K562 (cell line): ENCODE measurements around the gene CISD3. TPM values are rescaled to one million over a fixed set of nuclear protein-coding genes. Genes with fewer than 3 reads are reported as not detected.

Source experiments
- ARID3A ChIP-seq: IDR thresholded peaks from 2 replicates; pipeline ENCODE4 v1.6.1; 2012; ENCODE audit warnings: low read depth, low read length, improper control_type of control experiment, borderline replicate concordance
- BRCA1 ChIP-seq, 2 experiments: fragments of 450-650 bp in 1 of 2; sonication (generic) in 1 of 2; formaldehyde crosslinking in 1 of 2; IDR thresholded peaks; 2 replicates each; pipeline versions ENCODE4 v1.5.0 to v1.6.1; 2017 to 2020; ENCODE audit warnings: mild to moderate bottlenecking in 1 of 2, missing genetic modification reagents in 1 of 2
- CHD2 ChIP-seq: IDR thresholded peaks from 2 replicates; pipeline ENCODE4 v1.6.1; 2011; ENCODE audit warnings: low read depth, low read length
- DEAF1 ChIP-seq: fragments of 450-650 bp; formaldehyde crosslinking; IDR thresholded peaks from 2 replicates; pipeline ENCODE4 v1.4.0; 2020; ENCODE audit warnings: mild to moderate bottlenecking, moderate library complexity
- FOXA3 ChIP-seq, 2 experiments: fragments of 450-650 bp in 1 of 2; sonication (generic) in 1 of 2; formaldehyde crosslinking; IDR thresholded peaks in 1 of 2; conservative IDR thresholded peaks in 1 of 2; 2 replicates each; pipeline versions ENCODE4 v1.4.0 to v1.8.0; 2020 to 2022; ENCODE audit warnings: mild to moderate bottlenecking in 2 of 2, missing genetic modification reagents in 1 of 2
- GABPB1 ChIP-seq: sonication (generic); formaldehyde crosslinking; IDR thresholded peaks from 2 replicates; pipeline ENCODE4 v1.8.0; 2022; ENCODE audit warnings: mild to moderate bottlenecking, missing genetic modification reagents
- GTF2A2 ChIP-seq: IDR thresholded peaks from 2 replicates; pipeline ENCODE4 v1.6.1; 2016; ENCODE audit warnings: mild to moderate bottlenecking, missing genetic modification characterization, missing compliant biosample characterization
- HDGF ChIP-seq: fragments of 450-650 bp; IDR thresholded peaks from 2 replicates; pipeline ENCODE4 v1.6.1; 2016
- HMGN3 ChIP-seq: IDR thresholded peaks from 2 replicates; pipeline ENCODE4 v1.6.1; 2011; ENCODE audit warnings: borderline replicate concordance, low read depth, mild to moderate bottlenecking, mixed read lengths, low read length; ENCODE audit not compliant: insufficient read length; ENCODE audit errors: extremely low read depth
- KLF6 ChIP-seq: fragments of 250-450 bp; sonication (Bioruptor Pico); IDR thresholded peaks from 2 replicates; pipeline ENCODE4 v1.4.0; 2020; ENCODE audit warnings: mild to moderate bottlenecking, moderate library complexity, borderline replicate concordance
- MECOM ChIP-seq: fragments of 250-450 bp; sonication (Bioruptor Pico); IDR thresholded peaks from 2 replicates; pipeline ENCODE4 v1.8.0; 2022; ENCODE audit warnings: inconsistent platforms
- SMAD1 ChIP-seq: fragments of 150-350 bp; IDR thresholded peaks from 2 replicates; pipeline ENCODE4 v1.6.1; 2014; ENCODE audit warnings: low read length, low read depth; ENCODE audit not compliant: partially characterized antibody
- STAT5B ChIP-seq: fragments of 250-450 bp; sonication (Bioruptor Pico); IDR thresholded peaks from 2 replicates; pipeline ENCODE4 v1.8.0; 2021; ENCODE audit warnings: mild to moderate bottlenecking, inconsistent platforms
- ZBTB7A ChIP-seq: IDR thresholded peaks from 2 replicates; pipeline ENCODE4 v1.6.1; 2011; ENCODE audit warnings: low read depth, mild to moderate bottlenecking, low read length, moderate library complexity, borderline replicate concordance; ENCODE audit not compliant: control insufficient read depth
- ZEB2 ChIP-seq: fragments of 450-650 bp; IDR thresholded peaks from 2 replicates; pipeline ENCODE4 v1.6.1; 2016
- ZNF184 ChIP-seq: sonication (generic); formaldehyde crosslinking; IDR thresholded peaks from 2 replicates; pipeline ENCODE4 v1.5.0; 2020; ENCODE audit warnings: missing genetic modification reagents
- polyA plus RNA-seq, 8 experiments: library from polyadenylated mRNA; depleted of rRNA in 4 of 8; stranded (reverse) in 5 of 8; unstranded in 3 of 8; fragments of >200 nt; fragmentation: Nextera tagmentation in 2 of 8; fragmentation: Illumina TruSeq in 1 of 8; extraction: Ambion mirVana in 2 of 8; extraction: Trizol in 1 of 8; gene quantifications; 2 replicates each; pipeline versions ENCODE4 v1.2.1 to v1.2.3, GENCODE V29; 2011 to 2014; ENCODE audit warnings: inconsistent platforms in 1 of 8, missing spikeins in 1 of 8
- total RNA-seq, 7 experiments: library from RNA; depleted of rRNA in 6 of 7; stranded (reverse); fragments of >200 nt in 6 of 7; fragmentation: Illumina TruSeq in 2 of 7; extraction: Trizol in 2 of 7; gene quantifications; 2 replicates each; pipeline versions ENCODE4 v1.2.1 to v1.2.3, GENCODE V29; 2011 to 2021; ENCODE audit warnings: low replicate concordance in 1 of 7
- TF ChIP-seq, protein P1 (sequence below): fragments of 450-650 bp; IDR thresholded peaks from 2 replicates; pipeline ENCODE4 v1.6.1; 2017; ENCODE audit warnings: antibody characterized with exemption
- TF ChIP-seq, protein P2 (sequence below): sonication (generic); formaldehyde crosslinking; IDR thresholded peaks from 2 replicates; pipeline ENCODE4 v1.8.0; 2022; ENCODE audit warnings: missing genetic modification reagents, mild to moderate bottlenecking, moderate library complexity, borderline replicate concordance
- TF ChIP-seq, protein P3 (sequence below): fragments of 450-650 bp; IDR thresholded peaks from 2 replicates; pipeline ENCODE4 v1.7.0; 2016; ENCODE audit warnings: borderline replicate concordance

CISD3 gene
- total and polyA plus RNA-seq, 9 of the 15 experiments (the other 6 are each of a cell fraction or from before 2014, with no cell fraction given): 5.0 to 60.7 (median 15.7) TPM

DNA sequence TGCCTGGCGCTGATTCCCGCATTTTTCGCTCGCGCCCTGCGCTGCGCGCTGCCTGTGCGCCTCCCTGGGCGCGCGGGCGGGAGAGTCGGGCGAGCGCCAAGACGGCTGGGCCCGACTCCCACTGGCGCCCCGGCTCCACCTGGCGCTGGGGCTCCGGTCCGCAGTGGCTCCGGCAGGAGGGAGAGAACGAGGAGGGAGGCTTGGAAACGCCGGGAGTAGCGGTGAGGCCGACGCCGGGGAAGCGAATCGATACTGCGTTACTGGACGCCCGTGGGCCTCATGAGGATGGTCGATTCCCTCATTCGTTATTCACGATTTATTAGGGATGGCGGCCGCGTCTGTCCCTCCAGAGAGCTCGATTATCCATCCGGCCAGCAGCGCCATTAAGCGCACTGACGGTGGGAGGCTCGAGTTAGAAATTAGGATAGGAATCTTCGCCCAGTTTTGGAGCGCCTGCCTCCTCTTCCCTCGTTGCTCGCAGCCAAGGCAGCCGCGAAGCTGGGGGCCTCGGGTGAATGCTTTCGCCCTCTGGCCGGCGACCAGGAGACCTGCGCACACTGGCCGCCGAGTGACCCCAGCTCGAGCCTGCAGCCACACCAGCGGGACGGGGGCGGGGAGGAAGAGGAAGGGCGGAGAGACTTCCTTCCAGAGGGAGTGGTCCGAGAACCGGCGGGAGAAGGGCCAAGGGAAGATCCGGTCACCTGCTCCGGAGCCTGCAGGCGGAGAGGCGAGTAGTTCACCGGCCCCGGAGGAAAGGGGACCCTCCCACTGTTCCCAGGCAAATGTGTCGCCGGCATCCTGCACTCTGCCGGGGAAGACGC lies 19.3 kb downstream of the CISD3 start (continued):
- TF ChIP-seq, protein P1, sequence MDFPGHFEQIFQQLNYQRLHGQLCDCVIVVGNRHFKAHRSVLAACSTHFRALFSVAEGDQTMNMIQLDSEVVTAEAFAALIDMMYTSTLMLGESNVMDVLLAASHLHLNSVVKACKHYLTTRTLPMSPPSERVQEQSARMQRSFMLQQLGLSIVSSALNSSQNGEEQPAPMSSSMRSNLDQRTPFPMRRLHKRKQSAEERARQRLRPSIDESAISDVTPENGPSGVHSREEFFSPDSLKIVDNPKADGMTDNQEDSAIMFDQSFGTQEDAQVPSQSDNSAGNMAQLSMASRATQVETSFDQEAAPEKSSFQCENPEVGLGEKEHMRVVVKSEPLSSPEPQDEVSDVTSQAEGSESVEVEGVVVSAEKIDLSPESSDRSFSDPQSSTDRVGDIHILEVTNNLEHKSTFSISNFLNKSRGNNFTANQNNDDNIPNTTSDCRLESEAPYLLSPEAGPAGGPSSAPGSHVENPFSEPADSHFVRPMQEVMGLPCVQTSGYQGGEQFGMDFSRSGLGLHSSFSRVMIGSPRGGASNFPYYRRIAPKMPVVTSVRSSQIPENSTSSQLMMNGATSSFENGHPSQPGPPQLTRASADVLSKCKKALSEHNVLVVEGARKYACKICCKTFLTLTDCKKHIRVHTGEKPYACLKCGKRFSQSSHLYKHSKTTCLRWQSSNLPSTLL: no peak
- 0 out of 2 replicates have a peak, but pooled peaks have one; percentile 36 for TF ChIP-seq MECOM (CRISPR knock-in tag)
- no peak for TF ChIP-seq HDGF
- no peak for TF ChIP-seq ZNF184 (CRISPR knock-in tag)
- no peak for TF ChIP-seq FOXA3 (CRISPR knock-in tag; conservative IDR thresholded peaks at IDR 0.05 in 1 of 2, IDR thresholded peaks at IDR 0.05 in 1 of 2)
- TF ChIP-seq DEAF1 (CRISPR knock-in tag): no peak
- TF ChIP-seq ARID3A: no peak
- no peak for TF ChIP-seq STAT5B (CRISPR knock-in tag)
- TF ChIP-seq KLF6 (CRISPR knock-in tag): no peak
- TF ChIP-seq ZBTB7A: peak; percentile 81
- TF ChIP-seq GTF2A2: no peak
- no peak for TF ChIP-seq ZEB2
- no peak for TF ChIP-seq SMAD1
- TF ChIP-seq HMGN3: peak; percentile 66
- TF ChIP-seq, protein P2, sequence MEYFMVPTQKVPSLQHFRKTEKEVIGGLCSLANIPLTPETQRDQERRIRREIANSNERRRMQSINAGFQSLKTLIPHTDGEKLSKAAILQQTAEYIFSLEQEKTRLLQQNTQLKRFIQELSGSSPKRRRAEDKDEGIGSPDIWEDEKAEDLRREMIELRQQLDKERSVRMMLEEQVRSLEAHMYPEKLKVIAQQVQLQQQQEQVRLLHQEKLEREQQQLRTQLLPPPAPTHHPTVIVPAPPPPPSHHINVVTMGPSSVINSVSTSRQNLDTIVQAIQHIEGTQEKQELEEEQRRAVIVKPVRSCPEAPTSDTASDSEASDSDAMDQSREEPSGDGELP (CRISPR knock-in tag): peak; percentile 80
- no peak for TF ChIP-seq BRCA1 (IDR thresholded peaks at IDR 0.05)
- TF ChIP-seq BRCA1 (CRISPR knock-in tag; IDR thresholded peaks at IDR 0.05): no peak
- TF ChIP-seq, protein P3, sequence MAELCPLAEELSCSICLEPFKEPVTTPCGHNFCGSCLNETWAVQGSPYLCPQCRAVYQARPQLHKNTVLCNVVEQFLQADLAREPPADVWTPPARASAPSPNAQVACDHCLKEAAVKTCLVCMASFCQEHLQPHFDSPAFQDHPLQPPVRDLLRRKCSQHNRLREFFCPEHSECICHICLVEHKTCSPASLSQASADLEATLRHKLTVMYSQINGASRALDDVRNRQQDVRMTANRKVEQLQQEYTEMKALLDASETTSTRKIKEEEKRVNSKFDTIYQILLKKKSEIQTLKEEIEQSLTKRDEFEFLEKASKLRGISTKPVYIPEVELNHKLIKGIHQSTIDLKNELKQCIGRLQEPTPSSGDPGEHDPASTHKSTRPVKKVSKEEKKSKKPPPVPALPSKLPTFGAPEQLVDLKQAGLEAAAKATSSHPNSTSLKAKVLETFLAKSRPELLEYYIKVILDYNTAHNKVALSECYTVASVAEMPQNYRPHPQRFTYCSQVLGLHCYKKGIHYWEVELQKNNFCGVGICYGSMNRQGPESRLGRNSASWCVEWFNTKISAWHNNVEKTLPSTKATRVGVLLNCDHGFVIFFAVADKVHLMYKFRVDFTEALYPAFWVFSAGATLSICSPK: no peak
- TF ChIP-seq CHD2: no peak
- peak; percentile 78 for TF ChIP-seq GABPB1 (CRISPR knock-in tag)
